Measurements from ENCODE around the gene BHLHA15.

The BHLHA15 gene

GRCh38 chr7:98228801-98229200 lies 17.6 kb downstream of the BHLHA15 start:
- DNase-seq: no peak

- DNase-seq: no peak
These were observed 18.2 kb downstream of the BHLHA15 start for GRCh38 chr7:98229441-98229840.

DNA sequence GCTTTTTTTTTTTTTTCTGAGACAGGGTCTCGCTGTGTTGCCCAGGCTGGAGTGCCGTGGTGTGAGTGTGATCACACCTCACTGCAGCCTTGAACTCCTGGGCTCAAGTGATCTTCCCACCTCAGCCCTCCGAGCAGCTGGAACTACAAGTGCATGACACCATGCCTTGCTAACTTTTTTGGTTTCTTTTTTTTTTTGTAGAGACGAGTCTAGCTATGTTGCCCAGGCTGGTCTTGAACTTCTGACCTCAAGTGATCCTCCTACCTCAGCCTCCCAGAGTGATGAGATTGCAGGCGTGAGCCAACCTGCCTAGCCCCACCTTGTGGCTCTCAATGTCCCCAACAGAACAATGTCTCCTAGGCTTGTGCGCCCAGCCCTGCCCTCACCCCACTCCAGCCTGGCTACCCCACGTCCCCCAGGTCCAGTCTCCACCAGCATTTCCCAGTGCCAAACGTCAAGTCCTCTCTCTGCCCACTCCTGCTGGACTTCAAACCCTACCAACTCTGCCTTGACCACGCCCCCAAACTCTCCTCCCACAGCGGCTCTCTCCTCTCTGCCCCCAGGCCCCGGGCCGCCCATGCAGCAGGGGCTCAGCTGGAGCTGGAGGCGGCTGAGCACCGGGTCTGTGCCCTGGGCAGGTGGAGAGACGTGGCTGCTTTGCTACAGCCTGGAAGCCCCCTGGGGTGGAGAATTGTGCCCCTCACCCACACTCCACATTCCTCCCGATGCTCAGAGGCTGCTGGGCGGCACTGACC lies 18.9 kb downstream of the BHLHA15 start:
- no peak for DNase-seq

DNA sequence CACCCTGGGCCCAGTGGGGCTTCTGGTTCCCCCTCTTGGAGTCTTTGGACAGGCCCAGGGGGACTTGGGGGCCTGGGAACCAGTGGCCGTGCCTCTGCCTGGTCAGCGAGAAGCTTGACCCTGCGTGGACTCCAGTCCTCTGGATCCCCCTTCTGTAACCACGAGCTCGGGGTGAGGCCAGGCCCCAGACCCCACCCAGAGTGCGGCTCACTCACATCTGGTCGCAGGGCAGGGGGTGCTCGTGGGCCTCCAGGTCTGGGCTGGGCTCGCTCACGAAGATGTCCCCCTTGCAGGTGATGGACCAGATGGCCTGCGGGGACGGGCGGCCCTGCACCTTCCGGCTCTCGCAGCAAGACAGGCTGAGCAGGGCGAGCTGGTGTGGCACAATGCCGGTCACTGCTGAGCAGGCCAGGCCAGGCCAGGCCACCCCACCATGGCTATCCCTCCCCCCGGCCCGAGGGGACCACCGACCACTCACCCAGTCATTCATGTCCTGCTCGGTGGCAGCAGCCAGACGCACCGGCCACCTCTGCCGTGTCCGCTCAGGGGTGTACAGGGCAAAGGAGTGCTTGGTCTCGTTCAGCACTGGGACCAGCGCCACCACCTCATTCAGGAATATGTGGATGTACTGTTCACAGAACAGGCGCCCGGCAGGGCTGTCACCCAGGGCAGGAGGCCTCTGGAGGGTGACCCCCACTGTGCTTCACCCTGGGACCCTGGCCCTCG lies 19.7 kb downstream of the BHLHA15 start:
- no peak for DNase-seq

DNA sequence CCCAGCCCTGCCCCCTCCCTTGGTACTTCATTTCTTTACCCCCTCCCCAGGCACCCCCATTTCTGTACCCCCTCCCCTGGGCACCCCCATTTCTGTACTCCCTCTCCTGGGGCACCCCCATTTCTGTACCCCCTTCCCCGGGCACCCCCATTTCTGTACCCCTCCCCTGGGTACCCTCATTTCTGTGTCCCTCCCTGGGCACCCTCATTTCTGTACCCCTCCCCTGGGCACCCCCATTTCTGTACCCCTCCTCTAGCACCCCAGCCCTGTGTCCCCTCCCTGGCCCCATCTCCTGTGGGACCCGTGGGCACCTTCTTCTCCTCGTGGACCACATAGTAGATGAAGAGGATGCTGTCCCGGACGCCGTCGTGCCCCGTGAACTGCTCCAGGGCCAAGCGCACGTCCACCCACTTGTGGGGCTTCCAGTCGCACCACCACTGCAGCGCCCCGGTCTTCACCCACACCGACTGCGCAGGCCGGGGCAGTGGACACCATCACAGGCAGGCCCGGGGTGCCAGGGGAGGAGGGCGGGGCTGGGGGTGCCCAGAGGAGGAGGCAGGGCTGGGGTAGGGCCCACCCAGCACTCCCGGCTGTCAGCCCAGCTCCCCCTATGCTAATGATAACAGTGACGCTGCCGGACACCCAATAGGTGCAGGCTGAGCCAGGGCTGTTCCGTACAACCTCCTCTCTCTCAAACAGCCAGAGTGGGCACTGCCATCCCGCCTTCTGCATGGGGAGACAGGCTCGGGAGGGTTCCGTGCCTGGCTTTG lies 20.4 kb downstream of the BHLHA15 start:
- DNase-seq: no peak

GRCh38 chr7:98232263-98232585 lies 21.0 kb downstream of the BHLHA15 start:
- no peak for DNase-seq

DNA sequence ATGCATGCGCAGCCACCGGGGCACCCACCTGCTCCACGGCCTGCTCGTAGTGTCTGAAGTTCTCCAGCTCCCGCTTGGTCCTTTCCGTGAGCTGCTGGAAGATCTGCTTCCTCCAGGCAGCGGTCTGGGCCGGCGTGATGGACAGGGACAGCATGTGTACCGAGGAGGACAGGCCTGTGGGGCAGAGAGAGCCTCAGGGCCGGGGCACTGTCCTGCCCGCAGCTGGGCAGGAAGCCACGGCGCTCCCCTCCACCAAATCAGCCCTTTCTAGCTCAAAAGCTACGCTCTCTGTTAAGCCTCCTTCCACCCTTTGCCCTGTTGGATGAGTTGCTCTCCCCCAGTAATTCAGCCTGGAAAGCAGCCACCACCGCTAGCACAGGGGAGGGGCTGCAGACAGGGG lies 21.6 kb downstream of the BHLHA15 start:
- DNase-seq: no peak

DNA sequence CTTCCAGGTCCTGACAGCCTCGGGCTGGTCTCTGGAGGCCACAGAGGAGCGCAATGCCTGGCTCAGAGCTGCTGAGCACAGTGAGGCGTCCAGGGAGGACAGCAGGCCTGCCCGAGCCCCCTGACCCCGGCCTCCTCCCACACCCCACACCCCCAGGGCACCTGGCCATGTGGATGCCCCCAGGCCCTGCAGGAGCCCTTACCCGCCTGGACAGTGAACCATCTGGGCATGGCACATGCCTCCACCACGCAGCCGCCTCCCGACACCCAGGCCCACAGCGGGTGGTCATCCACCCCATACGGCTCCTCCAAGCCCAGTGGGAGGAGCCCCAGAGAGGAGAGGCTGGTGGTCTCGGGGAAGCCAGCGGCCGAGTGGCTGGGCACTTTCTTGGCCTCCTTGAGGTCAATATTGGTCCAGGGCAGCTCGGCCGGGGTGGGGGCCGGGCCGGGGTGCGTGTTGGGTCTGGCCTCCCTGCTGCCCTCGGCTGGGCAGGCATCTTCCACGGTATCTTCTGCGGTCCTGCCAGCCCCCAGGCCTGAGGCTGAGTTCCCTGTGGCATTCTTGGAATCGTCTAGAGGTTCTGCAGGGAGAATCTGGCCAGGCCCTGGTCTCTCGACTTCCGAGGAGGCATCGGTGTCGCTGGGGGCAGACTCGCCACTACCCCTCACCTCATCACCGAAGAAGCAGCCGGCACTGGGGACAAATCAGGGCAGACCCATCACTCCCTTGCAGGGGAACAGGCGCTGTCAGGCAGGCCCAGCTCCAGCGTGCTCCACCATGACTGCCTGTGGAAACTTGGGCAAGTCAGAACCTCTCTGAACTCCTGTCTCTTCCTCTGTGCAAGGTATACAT lies 22.2 kb downstream of the BHLHA15 start:
- DNase-seq: no peak

DNA sequence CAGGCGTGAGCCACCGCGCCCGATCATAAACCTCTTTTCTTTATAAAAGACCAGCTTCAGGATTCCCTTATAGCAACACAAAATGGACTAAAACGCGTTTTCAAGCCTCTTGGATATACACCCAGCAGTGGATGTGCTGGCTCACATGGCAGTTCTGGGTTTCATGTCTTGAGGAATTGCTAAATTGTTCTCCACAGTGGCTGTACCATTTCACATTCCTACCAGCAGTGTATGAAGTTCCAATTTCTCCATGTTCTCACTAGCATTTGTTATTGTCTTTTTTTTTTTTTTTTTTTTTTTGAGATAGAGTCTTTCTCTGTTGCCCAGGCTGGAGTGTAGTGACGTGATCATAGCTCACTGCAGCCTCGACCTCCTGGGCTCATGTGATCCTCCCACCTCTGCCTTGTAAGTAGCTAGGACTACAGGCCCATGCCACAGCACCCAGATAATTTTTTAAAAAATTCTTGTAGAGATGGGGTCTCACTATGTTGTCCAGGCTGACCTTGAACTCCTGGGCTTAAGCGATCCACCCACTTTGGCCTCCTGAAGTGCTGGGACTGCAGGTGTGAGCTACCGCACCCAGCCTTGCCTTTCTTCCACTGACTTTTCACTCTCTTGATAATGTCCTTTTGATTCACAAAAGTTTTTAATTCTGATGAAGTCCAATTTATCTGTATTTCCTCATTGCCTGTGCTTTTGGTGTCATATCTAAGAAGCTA lies 23.3 kb downstream of the BHLHA15 start:
- no peak for DNase-seq

GRCh38 chr7:98235901-98236300 lies 24.7 kb downstream of the BHLHA15 start:
- no peak for DNase-seq

- no peak for DNase-seq
These were observed 25.3 kb downstream of the BHLHA15 start for GRCh38 chr7:98236355-98237185.

DNA sequence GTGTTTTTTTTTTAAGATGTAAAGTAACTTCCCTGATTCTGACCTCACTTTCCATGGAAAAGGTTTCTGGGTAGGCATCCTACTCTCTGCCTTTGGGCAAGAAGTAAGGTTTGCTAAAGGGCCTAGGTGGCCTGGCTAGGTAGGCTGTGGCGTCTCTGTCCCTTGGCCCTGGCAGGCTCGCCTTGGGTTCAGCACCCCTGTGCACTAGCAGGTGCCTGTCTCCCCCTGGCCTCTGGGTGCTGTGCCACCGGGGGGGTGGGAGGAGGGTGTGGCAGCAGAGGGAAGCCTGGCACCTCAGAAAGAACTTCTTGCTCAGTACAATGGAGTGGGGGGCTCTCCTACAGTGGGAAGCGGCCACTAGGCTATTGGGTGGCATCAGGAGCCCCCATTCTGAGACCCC lies 26.8 kb downstream of the BHLHA15 start:
- DNase-seq: no peak

GRCh38 chr7:98238976-98239375 lies 27.7 kb downstream of the BHLHA15 start:
- DNase-seq: no peak

- DNase-seq: no peak
These were observed 29.9 kb downstream of the BHLHA15 start for GRCh38 chr7:98240961-98241673.

- DNase-seq: no peak
These were observed 30.5 kb downstream of the BHLHA15 start for GRCh38 chr7:98241674-98242241.

DNA sequence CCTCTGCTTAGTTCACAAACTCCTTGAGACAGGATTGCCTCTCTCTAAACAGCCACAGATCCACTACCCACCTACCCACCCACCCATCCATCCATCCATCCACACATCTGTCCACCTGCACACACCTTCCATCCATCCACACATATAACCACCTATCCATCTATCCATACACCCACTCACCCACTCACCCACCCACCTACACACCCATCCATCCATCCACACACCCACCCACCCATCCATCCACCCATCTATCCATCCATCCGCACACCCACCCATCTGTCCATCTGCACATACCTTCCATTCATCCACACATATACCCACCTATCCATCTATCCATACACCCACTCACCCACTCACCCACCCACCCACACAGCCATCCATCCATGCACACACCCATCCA lies 31.1 kb downstream of the BHLHA15 start:
- no peak for DNase-seq

DNA sequence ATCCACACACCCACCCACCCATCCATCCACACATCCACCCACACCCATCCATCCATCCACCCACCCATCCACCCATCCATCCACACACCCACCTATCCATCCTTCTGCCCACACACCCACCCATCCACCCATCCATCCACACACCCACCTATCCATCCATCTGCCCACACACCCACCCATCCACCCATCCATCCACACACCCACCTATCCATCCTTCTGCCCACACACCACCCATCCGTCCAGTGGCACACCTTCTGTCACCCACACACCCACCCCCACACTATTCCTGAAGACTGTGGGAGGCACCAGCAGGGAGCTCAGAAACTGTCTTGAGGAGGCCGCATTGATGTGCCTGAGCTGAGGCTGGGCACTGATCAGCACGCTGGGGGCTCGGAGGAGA lies 31.7 kb downstream of the BHLHA15 start:
- DNase-seq: no peak

DNA sequence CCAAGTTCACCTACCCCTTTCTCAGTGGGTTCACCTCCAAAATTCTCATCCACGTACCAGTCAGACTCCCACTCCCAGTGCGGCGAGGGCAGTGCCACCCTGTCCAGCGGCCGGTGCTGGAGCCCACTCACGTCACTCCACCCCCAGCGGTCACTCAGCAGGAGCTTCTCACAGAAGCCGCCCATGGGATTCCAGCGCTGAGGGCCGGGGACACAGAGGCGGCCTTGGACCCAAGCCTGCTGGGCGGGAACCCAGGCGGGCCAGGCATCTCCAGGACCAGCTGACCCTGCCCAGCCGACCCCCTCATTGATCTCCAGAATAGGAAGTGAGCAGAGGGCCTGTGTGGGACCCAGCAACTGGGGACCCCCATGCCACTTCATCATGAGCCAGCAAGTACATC lies 33.6 kb downstream of the BHLHA15 start:
- no peak for DNase-seq

DNA sequence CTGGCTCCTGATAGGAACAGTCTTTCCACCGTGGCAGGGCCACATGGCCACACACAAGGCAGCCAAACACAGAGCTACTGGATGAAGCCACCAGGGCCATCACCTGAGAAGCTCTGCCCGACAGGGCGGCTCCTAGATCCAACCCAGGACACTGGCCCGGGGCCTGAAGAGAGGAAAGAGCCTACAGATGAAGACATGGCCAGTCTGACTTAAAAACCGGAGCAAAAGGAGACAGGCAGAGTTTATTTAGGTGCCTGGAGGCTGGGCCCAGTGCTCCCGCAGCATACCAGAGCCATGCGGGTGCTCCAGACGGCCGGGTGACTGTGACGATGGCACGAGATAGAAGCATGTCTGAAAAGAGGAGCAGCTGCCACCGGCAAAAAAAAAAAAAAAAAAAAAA lies 36.9 kb downstream of the BHLHA15 start:
- no peak for DNase-seq

- DNase-seq: no peak
These were observed 37.9 kb downstream of the BHLHA15 start for GRCh38 chr7:98249106-98249505.

All from cerebellar nuclear complex (tissue), 1 donor.